Ovary (tissue), 9 donors: ENCODE data around the gene OSM. TPM values are rescaled to one million over a fixed set of nuclear protein-coding genes. Genes with fewer than 3 reads are reported as not detected.

Experiments used
- DNase-seq, 5 donors: peaks; one replicate each; pipeline ENCODE4 v3.0.0-alpha.2; 2019 to 2020
- H3K27ac ChIP-seq, 2 donors: fragments of 200-600 bp; one replicate each; pipeline versions ENCODE4 v1.5.1 to v1.8.0; 2019 to 2022
- H3K27me3 ChIP-seq: fragments of 200-600 bp; one replicate; pipeline ENCODE4 v1.8.0; 2022
- H3K36me3 ChIP-seq: fragments of 200-600 bp; sonication (generic); one replicate; pipeline ENCODE4 v1.5.1; 2019
- H3K4me1 ChIP-seq: one replicate; pipeline ENCODE4 v1.8.1; 2013; ENCODE audit warnings: mild to moderate bottlenecking, moderate library complexity; ENCODE audit not compliant: insufficient read depth
- H3K4me3 ChIP-seq: fragments of 200-600 bp; sonication (generic); one replicate; pipeline ENCODE4 v1.5.1; 2017
- H3K9me3 ChIP-seq, 2 donors: fragments of 200-600 bp in 1 of 2; sonication (generic) in 1 of 2; one replicate each; pipeline versions ENCODE4 v1.5.1 to v1.8.1; 2013 to 2019; ENCODE audit warnings: mild to moderate bottlenecking in 1 of 2, moderate library complexity in 1 of 2
- CTCF ChIP-seq, 3 donors: fragments of 450-650 bp in 2 of 3; fragments of 200-600 bp in 1 of 3; IDR thresholded peaks; one replicate each; pipeline versions ENCODE4 v1.5.1 to v1.8.0; 2016 to 2022; ENCODE audit warnings: antibody characterized with exemption in 3 of 3, mild to moderate bottlenecking in 1 of 3
- EP300 ChIP-seq: sonication (generic); formaldehyde crosslinking; IDR thresholded peaks from one replicate; pipeline ENCODE4 v1.6.1; 2017; ENCODE audit warnings: antibody characterized with exemption
- POLR2A ChIP-seq: fragments of 450-650 bp; IDR thresholded peaks from one replicate; pipeline ENCODE4 v1.6.1; 2017; ENCODE audit warnings: antibody characterized with exemption, mild to moderate bottlenecking, moderate library complexity
- WGBS, 3 donors: extraction: QIAGEN DNeasy Blood & Tissue Kit in 1 of 3; methylation state at CpG; one replicate each; pipeline versions ENCODE4 v1.1.5 to v1.1.7; 2013 to 2017; 5-methylcytosine and 5-hydroxymethylcytosine counted together
- intact Hi-C, 4 donors: fragments of 100-400 bp; cut with DNase I; formaldehyde crosslinking; loops; one replicate each; pipeline versions ENCODE4 v1.11.0 to v1.15.1; 2022 to 2023
- polyA plus RNA-seq, 2 donors: library from polyadenylated mRNA; stranded (reverse); fragments of 200-250 nt in 1 of 2; fragments of 350-450 nt in 1 of 2; fragmentation: Illumina TruSeq in 1 of 2; extraction: RNeasy Lipid Tissue Mini Kit (QIAGEN cat#74804) in 1 of 2; gene quantifications; one replicate each; pipeline ENCODE4 v1.2.3, GENCODE V29; 2013 to 2014
- total RNA-seq, 7 donors: library from RNA; depleted of rRNA in 2 of 7; stranded (reverse); fragments of >200 nt in 2 of 7; fragmentation: NEBNext Ultra II Directional in 3 of 7; extraction: Animal tissue kit (Norgen Biotek cat#: 25700) in 3 of 7; gene quantifications; one replicate each; pipeline versions ENCODE4 v1.1.0 to v1.2.4, GENCODE V29; 2016 to 2023
- donor health status: DM: no; HTN: no; CAD: no; lungs with moderate emphysema.
- donor health status: DM: no; HTN: no; CAD: no.
- donor health status: Bipolar disorder and iron deficiency.
- donor health status: DM: yes; HTN: yes; CAD: no.
- donor health status: DM: no; HTN: no; CAD: no.
- donor health status: DM: yes; HTN: yes; CAD: no.

Gene OSM
- total and polyA plus RNA-seq, 9 donors = 0.46 to 4.5 (median 1.2) TPM; not detected in 2

GRCh38 chr22:30280505-30280904 is 13.9 kb upstream of the OSM start:
- no peaks in the 10 kb centered on the region for H3K36me3 ChIP-seq
- H3K27me3 ChIP-seq = no peaks in the 10 kb centered on the region
- H3K4me1 ChIP-seq = no peaks in the 10 kb centered on the region
- DNase-seq = no peak
- intact Hi-C loops = no loop called here
- H3K4me3 ChIP-seq = no peak overlapping the region
- no peaks in the 10 kb centered on the region for H3K9me3 ChIP-seq
- no peak overlapping the region for H3K27ac ChIP-seq
- TF ChIP-seq EP300 (no peak), CTCF (IDR thresholded peaks at IDR 0.05) (no peak), POLR2A (no peak)
- 21 to 33% (median 31%) methylated on average over 8 of the region's 8 CpGs for WGBS, 3 donors

- intact Hi-C loops = loop anchor here in 1 of 4 donors (10.0 kb wide), 1 partner anchor 825 kb away; the partner anchor contains the start of gene SELENOM
- WGBS, 3 donors = 62 to 77% (median 75%) methylated on average over 5 of the region's 5 CpGs
- Histone ChIP-seq H3K27me3 (no peaks in the 10 kb centered on the region), H3K9me3 (no peaks in the 10 kb centered on the region), H3K4me3 (no peak overlapping the region), H3K27ac (no peak overlapping the region), H3K36me3 (no peaks in the 10 kb centered on the region), H3K4me1 (no peaks in the 10 kb centered on the region)
- TF ChIP-seq EP300 (no peak), POLR2A (no peak), CTCF (IDR thresholded peaks at IDR 0.05) (no peak)
- DNase-seq = no peak
Measured at GRCh38 chr22:30279932-30280331, 13.3 kb upstream of the OSM start.

- H3K27me3 ChIP-seq = no peaks in the 10 kb centered on the region
- no peak overlapping the region for H3K27ac ChIP-seq
- DNase-seq = no peak
Measured at GRCh38 chr22:30279046-30279788, 12.6 kb upstream of the OSM start.

More at GRCh38 chr22:30279046-30279788, 12.6 kb upstream of the OSM start:
- WGBS, 3 donors = 67 to 91% (median 75%) methylated on average over 16 of the region's 16 CpGs
- TF ChIP-seq POLR2A = no peak
- TF ChIP-seq EP300 = no peak
- no peak for TF ChIP-seq CTCF (IDR thresholded peaks at IDR 0.05)
- Histone ChIP-seq H3K36me3 (no peaks in the 10 kb centered on the region), H3K4me1 (no peaks in the 10 kb centered on the region), H3K4me3 (no peak overlapping the region), H3K9me3 (no peaks in the 10 kb centered on the region)
- intact Hi-C loops = loop anchor here in 1 of 4 donors (10.0 kb wide), 1 partner anchor 826 kb away; the partner anchor contains the start of gene SELENOM
